Cardiac septum (tissue), 1 donor: ENCODE measurements around the gene FTO. TPM values are rescaled to one million over a fixed set of nuclear protein-coding genes. Genes with fewer than 3 reads are reported as not detected.

Experiments used
- DNase-seq: peaks from one replicate; pipeline ENCODE4 v3.0.0-alpha.2; 2020; ENCODE audit warnings: low spot score
- intact Hi-C: fragments of 100-400 bp; cut with DNase I; formaldehyde crosslinking; loops from one replicate; pipeline ENCODE4 v1.14.0; 2022
- total RNA-seq: library from RNA; stranded (reverse); fragmentation: NEBNext Ultra II Directional; extraction: Animal tissue kit (Norgen Biotek cat#: 25700); gene quantifications from one replicate; pipeline ENCODE4 v1.2.1, GENCODE V29; 2021
- donor health status: DM: no; HTN: no; CAD: no.

The FTO gene
- total RNA-seq, 1 donor from 2014 or later, result 70.4 TPM

- DNase-seq, result no peak
- intact Hi-C loops, result loop anchor here (5.0 kb wide), 2 partner anchors 513 to 1158 kb away; partner anchors contain the start of genes IRX3 and IRX5
Measured at GRCh38 chr16:53773881-53774280, 69.9 kb downstream of the FTO start.

GRCh38 chr16:53775106-53775820 is 71.3 kb downstream of the FTO start:
- intact Hi-C loops, result no loop called here
- DNase-seq, result no peak

GRCh38 chr16:53775821-53776431 is 72.0 kb downstream of the FTO start:
- intact Hi-C loops, result no loop called here
- no peak for DNase-seq

GRCh38 chr16:53779186-53779585 is 75.2 kb downstream of the FTO start:
- intact Hi-C loops, result no loop called here
- DNase-seq, result no peak

GRCh38 chr16:53780051-53780450 is 76.1 kb downstream of the FTO start:
- DNase-seq, result no peak
- intact Hi-C loops, result no loop called here

GRCh38 chr16:53781023-53781605 is 77.2 kb downstream of the FTO start:
- DNase-seq, result no peak
- intact Hi-C loops, result no loop called here

- intact Hi-C loops, result no loop called here
- DNase-seq, result no peak
Measured at GRCh38 chr16:53782148-53782547, 78.2 kb downstream of the FTO start.

GRCh38 chr16:53784291-53784690 is 80.3 kb downstream of the FTO start:
- intact Hi-C loops, result no loop called here

GRCh38 chr16:53785044-53785443 is 81.1 kb downstream of the FTO start:
- intact Hi-C loops, result no loop called here
- DNase-seq, result no peak

More at GRCh38 chr16:53784291-53784690, 80.3 kb downstream of the FTO start:
- no peak for DNase-seq

GRCh38 chr16:53785916-53786315 is 82.0 kb downstream of the FTO start:
- DNase-seq, result no peak
- intact Hi-C loops, result no loop called here

- intact Hi-C loops, result no loop called here
- no peak for DNase-seq
Measured at GRCh38 chr16:53787423-53787822, 83.5 kb downstream of the FTO start.

GRCh38 chr16:53789137-53789536 is 85.2 kb downstream of the FTO start:
- intact Hi-C loops, result no loop called here
- DNase-seq, result no peak

GRCh38 chr16:53792161-53792951 is 88.4 kb downstream of the FTO start:
- intact Hi-C loops, result no loop called here

GRCh38 chr16:53803451-53803850 is 99.5 kb downstream of the FTO start:
- no peak for DNase-seq
- intact Hi-C loops, result no loop called here

More at GRCh38 chr16:53792161-53792951, 88.4 kb downstream of the FTO start:
- DNase-seq, result no peak

- no peak for DNase-seq
- intact Hi-C loops, result no loop called here
Measured at GRCh38 chr16:53803998-53804397, 100.0 kb downstream of the FTO start.

GRCh38 chr16:53804467-53804866 is 100.5 kb downstream of the FTO start:
- intact Hi-C loops, result no loop called here
- no peak for DNase-seq

GRCh38 chr16:53805113-53805512 is 101.2 kb downstream of the FTO start:
- no peak for DNase-seq
- intact Hi-C loops, result no loop called here

- intact Hi-C loops, result no loop called here
- DNase-seq, result no peak
Measured at GRCh38 chr16:53805752-53806151, 101.8 kb downstream of the FTO start.

GRCh38 chr16:53809088-53809932 is 105.4 kb downstream of the FTO start:
- intact Hi-C loops, result no loop called here
- DNase-seq, result no peak
